IPS-15b (cell line): ENCODE data around the gene TAAR5.
"Not testable (repeated sequence)": the region's sequence is repeated elsewhere in the genome, so short reads cannot be mapped to it uniquely, and the experiment has no call there.

ENCODE experiments used
- H3K27me3 ChIP-seq: one replicate; pipeline ENCODE4 v1.6.1; 2013; ENCODE audit warnings: low read length; ENCODE audit not compliant: control insufficient read depth, insufficient read depth
- H3K36me3 ChIP-seq: one replicate; pipeline ENCODE4 v1.6.1; 2013; ENCODE audit warnings: low read length; ENCODE audit not compliant: control insufficient read depth, insufficient read depth
- H3K4me1 ChIP-seq: one replicate; pipeline ENCODE4 v1.6.1; 2013; ENCODE audit warnings: mild to moderate bottlenecking, low read length; ENCODE audit not compliant: control insufficient read depth, insufficient read depth
- H3K4me3 ChIP-seq: one replicate; pipeline ENCODE4 v1.5.1; 2013; ENCODE audit warnings: low read depth, low read length
- H3K9ac ChIP-seq: one replicate; pipeline ENCODE4 v1.6.1; 2013; ENCODE audit warnings: low read depth, mild to moderate bottlenecking, low read length
- H3K9me3 ChIP-seq: one replicate; pipeline ENCODE4 v1.6.1; 2013; ENCODE audit warnings: mild to moderate bottlenecking, low read length; ENCODE audit not compliant: control insufficient read depth, insufficient read depth

Gene TAAR5

DNA sequence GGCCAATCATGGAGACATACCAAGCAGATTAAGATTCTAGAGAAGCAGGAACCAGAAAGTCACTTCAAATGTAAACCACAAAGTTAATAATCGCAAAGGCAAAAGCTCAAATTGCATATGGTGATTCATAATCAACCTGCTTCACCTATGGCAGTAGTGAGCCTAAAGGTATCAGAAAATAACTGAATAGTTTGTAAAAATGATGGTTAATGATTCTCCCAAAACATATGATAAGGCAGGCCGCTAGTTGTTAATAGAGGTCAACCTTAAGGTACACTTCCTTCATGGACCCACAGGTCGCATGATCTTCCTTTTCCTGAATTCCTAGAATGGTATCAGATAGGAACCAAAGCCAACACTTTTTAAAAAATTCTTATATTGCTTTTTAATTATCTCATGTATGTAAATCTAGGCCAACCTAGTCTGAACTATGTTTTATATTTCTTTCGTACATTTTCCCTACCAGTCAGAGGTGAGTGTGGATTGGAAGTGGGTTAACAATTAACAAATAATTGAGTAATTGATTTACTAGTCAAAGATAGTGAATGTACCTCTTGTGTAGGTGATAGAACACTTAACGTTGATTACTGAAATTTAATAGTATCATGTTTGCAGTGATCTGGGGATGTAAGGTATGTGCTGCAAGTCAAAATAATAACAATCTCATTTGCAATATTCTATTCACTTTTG, 18.1 kb upstream of the TAAR5 start:
- no peaks in the 10 kb centered on the region for H3K27me3 ChIP-seq
- no peak overlapping the region for H3K4me3 ChIP-seq
- H3K4me1 ChIP-seq = no peaks in the 10 kb centered on the region
- no peaks in the 10 kb centered on the region for H3K36me3 ChIP-seq
- H3K9me3 ChIP-seq = no peaks in the 10 kb centered on the region
- H3K9ac ChIP-seq = no peak overlapping the region

DNA sequence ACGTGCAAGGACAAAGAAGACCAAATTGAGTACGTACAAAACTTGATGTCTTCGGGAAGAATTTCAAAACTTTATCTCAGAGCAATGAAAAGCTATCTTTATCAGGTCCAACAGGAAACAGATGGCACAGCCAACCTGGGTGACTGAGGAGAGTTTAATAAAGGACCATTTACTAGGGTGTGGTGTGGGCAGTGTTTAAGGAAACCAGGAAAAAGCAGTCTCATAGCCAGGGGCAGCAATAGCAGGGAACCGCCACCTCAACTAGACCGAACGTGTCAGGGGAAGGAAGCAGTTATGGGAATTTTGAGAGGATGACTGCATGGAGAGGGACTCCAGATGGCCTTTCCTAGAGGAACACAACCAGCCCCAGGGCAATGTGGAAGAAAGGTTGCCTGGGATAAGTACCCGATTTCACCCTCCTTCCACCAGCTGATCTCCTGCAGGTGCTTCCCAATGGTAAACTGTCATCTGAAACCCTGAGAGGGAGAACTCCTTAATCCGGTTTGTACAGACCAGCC, 15.2 kb upstream of the TAAR5 start:
- H3K4me3 ChIP-seq = no peak overlapping the region
- H3K36me3 ChIP-seq = no peaks in the 10 kb centered on the region
- H3K27me3 ChIP-seq = no peaks in the 10 kb centered on the region
- H3K4me1 ChIP-seq = no peaks in the 10 kb centered on the region
- no peak overlapping the region for H3K9ac ChIP-seq
- H3K9me3 ChIP-seq = no peaks in the 10 kb centered on the region

DNA sequence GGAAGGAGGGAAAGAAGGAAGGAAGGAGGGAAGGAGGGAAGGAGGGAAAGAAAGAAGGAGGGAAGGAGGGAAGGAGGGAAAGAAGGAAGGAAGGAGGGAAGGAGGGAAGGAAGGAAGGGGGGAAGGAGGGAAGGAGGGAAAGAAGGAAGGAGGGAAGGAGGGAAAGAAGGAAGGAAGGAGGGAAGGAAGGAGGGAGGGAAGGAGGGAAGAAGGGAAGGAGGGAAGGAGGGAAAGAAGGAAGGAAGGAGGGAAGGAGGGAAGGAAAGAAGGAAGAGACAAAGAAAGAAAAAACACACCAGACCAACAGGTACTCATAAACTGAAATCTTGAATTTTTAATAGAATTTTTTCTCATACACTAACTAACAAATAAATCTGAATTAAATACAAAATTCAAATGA, 11.4 kb upstream of the TAAR5 start:
- H3K4me1 ChIP-seq, H3K27me3 ChIP-seq, H3K4me3 ChIP-seq, H3K36me3 ChIP-seq, H3K9me3 ChIP-seq, H3K9ac ChIP-seq: not testable (repeated sequence)

DNA sequence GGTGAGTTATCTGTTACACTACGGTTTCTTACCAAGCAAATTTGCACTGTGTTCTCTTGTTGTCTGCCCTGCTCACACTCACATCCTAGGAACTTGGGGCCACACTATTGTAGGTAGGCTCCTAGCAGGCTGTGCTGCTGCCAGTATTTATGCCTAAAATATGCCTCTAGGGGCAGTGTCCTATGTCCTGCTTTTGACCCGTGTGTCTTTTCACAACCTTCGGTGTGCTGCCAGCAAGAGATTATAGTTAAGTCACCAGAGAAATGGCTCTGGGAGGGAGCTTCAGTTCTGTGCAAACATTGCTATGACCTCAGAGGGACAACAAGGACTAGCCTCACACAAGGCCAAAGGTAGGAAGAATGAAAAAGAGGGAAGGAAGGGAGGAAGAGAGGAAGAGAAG, 8.9 kb upstream of the TAAR5 start:
- no peaks in the 10 kb centered on the region for H3K36me3 ChIP-seq
- no peaks in the 10 kb centered on the region for H3K27me3 ChIP-seq
- no peak overlapping the region for H3K4me3 ChIP-seq
- H3K9me3 ChIP-seq = no peaks in the 10 kb centered on the region
- no peak overlapping the region for H3K9ac ChIP-seq
- no peaks in the 10 kb centered on the region for H3K4me1 ChIP-seq

DNA sequence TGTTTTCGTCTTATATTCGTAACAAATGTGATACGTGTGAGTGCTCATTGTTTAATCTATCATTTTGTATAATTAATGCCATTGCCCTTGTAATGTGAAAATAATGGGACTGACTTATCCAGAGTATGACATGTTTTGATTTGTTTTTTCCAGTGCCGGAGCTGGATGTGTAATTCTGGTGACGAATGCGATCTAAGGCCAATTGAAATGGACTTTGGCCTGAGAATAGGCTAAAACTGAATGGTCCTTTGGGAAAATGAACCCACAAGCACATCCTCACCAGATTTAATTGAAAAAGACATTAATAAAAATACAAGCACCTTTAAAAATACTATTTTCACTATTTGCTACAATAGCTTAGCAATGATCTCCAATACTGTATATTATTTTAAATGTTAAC, 6.7 kb upstream of the TAAR5 start:
- Histone ChIP-seq H3K36me3 (no peaks in the 10 kb centered on the region), H3K4me3 (no peak overlapping the region), H3K9me3 (no peaks in the 10 kb centered on the region), H3K4me1 (no peaks in the 10 kb centered on the region), H3K9ac (no peak overlapping the region), H3K27me3 (no peaks in the 10 kb centered on the region)

DNA sequence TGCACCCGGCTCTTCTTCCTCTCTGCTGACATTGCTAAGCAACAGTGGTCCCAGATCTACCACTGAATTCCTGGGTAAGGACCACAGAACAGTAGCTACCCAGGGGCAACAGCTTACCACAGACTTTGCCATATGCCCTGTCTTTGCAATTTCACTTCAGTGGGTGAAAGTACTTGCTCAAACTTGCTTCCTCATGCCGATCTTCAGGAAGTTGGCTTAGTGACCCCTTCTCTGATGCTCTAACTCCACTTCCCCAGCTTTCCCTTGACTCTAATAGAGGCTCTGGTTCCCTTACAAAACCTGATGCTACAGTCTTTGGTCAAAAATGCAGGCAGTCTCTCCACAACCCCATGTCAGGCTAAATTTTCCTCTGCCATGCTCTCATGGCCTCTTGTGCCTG, 3.3 kb upstream of the TAAR5 start:
- Histone ChIP-seq H3K36me3 (no peaks in the 10 kb centered on the region), H3K4me1 (no peaks in the 10 kb centered on the region), H3K9me3 (no peaks in the 10 kb centered on the region), H3K4me3 (no peak overlapping the region), H3K9ac (no peak overlapping the region), H3K27me3 (no peaks in the 10 kb centered on the region)

DNA sequence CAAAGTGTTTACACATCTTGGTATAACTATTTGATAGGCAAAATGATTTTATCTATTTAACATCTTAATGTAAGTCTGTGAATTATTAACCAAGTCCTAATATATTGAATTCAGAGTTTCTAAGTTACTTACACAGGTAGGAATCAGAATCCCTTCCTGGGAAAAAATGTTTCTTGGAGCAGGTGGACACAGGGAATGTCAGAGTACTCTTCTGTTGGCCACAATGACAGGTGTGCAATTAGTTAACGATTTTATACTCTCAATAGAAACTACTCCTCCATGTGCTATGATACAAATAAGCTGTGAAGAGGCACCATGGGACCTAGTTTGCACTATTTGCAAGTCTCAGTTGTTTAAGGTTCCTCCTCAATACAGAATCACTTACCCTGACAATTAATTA, 821 bp upstream of the TAAR5 start:
- no peaks in the 10 kb centered on the region for H3K4me1 ChIP-seq
- no peaks in the 10 kb centered on the region for H3K27me3 ChIP-seq
- no peak overlapping the region for H3K9ac ChIP-seq

DNA sequence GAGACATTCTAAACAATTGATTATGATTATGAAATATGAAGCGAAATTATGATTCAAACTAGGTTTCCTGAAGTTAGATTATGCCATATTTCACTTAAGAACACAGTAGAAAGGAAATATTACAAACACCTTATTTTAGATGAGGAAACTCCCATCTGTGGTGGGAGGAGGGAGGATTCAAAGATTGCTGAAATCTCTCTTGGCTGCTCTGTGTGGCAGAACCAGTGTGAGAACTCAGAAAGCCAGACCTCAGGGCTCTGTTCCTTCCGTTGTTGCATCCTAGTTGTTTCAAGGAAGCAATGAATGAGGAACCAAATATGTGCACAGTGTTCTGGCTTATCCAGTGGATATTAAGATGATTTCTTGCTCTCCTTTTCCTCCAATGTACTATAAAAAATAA, 2.1 kb downstream of the TAAR5 start:
- no peak overlapping the region for H3K4me3 ChIP-seq
- no peak overlapping the region for H3K9ac ChIP-seq
- H3K9me3 ChIP-seq = no peaks in the 10 kb centered on the region
- H3K27me3 ChIP-seq = no peaks in the 10 kb centered on the region
- H3K4me1 ChIP-seq = no peaks in the 10 kb centered on the region
- H3K36me3 ChIP-seq = no peaks in the 10 kb centered on the region

More for the DNA sequence above, 821 bp upstream of the TAAR5 start:
- H3K9me3 ChIP-seq = no peaks in the 10 kb centered on the region
- H3K4me3 ChIP-seq = no peak overlapping the region
- H3K36me3 ChIP-seq = no peaks in the 10 kb centered on the region

DNA sequence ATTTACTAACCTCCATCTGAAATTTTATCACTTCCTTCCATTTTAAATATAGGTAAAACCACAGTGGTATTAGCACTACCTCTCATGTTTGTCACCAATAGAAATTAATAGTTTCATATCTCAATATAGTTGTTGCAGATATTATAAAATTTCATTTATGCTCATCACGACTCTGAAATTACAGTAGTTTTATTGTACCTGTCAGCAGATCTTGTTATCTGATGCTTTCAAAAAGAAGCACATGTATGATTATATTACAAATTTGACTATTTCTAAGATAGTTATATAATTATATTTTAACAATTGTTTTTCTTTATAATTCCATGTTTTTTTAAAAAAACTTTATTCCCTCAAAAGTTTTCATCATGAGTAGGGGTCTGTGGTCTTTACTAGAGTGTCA, 4.8 kb downstream of the TAAR5 start:
- no peaks in the 10 kb centered on the region for H3K9me3 ChIP-seq
- H3K36me3 ChIP-seq = no peaks in the 10 kb centered on the region
- H3K4me3 ChIP-seq = no peak overlapping the region
- no peaks in the 10 kb centered on the region for H3K4me1 ChIP-seq
- no peak overlapping the region for H3K9ac ChIP-seq
- no peaks in the 10 kb centered on the region for H3K27me3 ChIP-seq

DNA sequence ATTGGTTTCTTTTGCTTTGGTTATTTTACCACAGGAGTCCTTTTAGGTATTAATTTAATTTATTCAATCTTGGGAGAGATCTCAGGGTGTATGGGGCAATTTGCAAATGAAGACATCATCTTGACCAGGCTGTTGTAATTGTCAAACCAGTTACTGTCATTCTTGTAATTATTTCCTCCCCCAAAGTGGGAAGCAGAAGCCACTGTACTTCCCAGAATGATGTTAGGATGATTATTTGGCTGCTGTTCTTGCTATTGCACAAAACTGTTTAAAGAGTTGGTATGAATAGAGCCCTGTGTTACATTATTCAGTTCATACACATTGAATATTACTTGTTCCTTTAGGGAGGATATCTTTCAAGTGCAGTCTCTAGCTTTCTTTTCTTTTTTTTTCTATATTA, 17.8 kb downstream of the TAAR5 start:
- Histone ChIP-seq H3K4me3 (no peak overlapping the region), H3K36me3 (no peaks in the 10 kb centered on the region), H3K9ac (no peak overlapping the region), H3K4me1 (no peaks in the 10 kb centered on the region), H3K9me3 (no peaks in the 10 kb centered on the region), H3K27me3 (no peaks in the 10 kb centered on the region)

DNA sequence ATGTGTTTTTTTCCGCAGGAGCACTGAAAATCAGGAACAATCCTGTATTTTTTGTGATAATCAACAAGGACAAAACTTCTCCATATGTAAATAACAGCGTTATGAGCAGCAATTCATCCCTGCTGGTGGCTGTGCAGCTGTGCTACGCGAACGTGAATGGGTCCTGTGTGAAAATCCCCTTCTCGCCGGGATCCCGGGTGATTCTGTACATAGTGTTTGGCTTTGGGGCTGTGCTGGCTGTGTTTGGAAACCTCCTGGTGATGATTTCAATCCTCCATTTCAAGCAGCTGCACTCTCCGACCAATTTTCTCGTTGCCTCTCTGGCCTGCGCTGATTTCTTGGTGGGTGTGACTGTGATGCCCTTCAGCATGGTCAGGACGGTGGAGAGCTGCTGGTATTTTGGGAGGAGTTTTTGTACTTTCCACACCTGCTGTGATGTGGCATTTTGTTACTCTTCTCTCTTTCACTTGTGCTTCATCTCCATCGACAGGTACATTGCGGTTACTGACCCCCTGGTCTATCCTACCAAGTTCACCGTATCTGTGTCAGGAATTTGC, 19.2 kb downstream of the TAAR5 start, which contains the start of gene TAAR6:
Gene TAAR6 (plus strand): TSS at position 102 of the 557 bp plus-strand sequence. CDS start 0 bp downstream, at position 102.
- H3K9me3 ChIP-seq = no peaks in the 10 kb centered on the region
- no peaks in the 10 kb centered on the region for H3K4me1 ChIP-seq
- no peak within 1 kb of the TSS for H3K9ac ChIP-seq
- H3K27me3 ChIP-seq = no peaks in the 10 kb centered on the region
- H3K4me3 ChIP-seq = no peak within 1 kb of the TSS
- no peaks in the 10 kb centered on the region for H3K36me3 ChIP-seq

DNA sequence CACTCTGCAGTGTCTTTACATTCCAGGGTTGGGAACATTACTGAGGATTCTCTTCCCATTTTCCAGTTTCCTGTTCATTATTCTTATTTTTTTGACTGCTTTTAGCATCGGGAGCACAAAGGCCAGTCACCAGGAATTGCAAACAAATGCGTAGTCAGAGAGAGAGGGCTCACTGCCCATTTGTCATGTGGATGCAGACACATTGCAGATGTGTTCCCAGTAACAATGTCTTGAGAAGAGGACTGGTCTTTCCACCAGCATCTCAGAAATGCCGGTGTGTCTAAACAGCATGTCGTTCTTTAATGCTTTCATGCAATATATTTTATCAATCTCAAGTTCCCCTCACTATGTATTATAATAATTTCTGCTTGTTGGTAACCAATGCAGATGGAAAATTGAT, 20.4 kb downstream of the TAAR5 start:
- Histone ChIP-seq H3K36me3 (no peaks in the 10 kb centered on the region), H3K27me3 (no peaks in the 10 kb centered on the region), H3K4me1 (no peaks in the 10 kb centered on the region), H3K4me3 (no peak overlapping the region), H3K9ac (no peak overlapping the region), H3K9me3 (no peaks in the 10 kb centered on the region)
